IPS-18c (cell line): Measurements from ENCODE around the gene HIGD2B.
"Not testable (repeated sequence)": the region's sequence is repeated elsewhere in the genome, so short reads cannot be mapped to it uniquely, and the experiment has no call there.

Source experiments
- H3K4me3 ChIP-seq: 2 replicates; pipeline ENCODE4 v1.7.0; 2013; ENCODE audit warnings: low read depth, mild to moderate bottlenecking, low read length, moderate library complexity; ENCODE audit not compliant: insufficient read depth
- H3K9me3 ChIP-seq: one replicate; pipeline ENCODE4 v1.6.1; 2013; ENCODE audit warnings: mild to moderate bottlenecking, low read length, moderate library complexity; ENCODE audit not compliant: control insufficient read depth, insufficient read depth

HIGD2B gene

DNA sequence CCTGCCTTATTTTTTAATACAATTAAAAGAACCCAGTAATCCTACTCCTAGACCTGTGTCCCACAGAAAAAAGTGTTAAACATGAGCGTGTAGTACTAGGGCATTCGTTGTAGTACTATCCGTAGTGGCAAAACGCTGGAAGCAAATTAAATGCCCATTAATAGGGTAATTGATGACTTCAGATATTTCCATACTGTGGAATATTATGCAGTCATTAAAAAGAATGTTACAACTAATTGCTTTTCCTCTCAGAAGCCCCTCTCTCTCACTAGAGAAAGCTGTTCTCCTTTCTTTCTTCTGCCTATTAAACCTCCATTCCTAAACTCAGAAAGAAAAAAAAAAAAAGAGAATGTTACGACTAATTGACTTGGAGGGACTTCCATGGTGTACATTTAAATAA is 2.7 kb upstream of the HIGD2B start:
- H3K9me3 ChIP-seq = no peaks in the 10 kb centered on the region
- H3K4me3 ChIP-seq = no peak overlapping the region

DNA sequence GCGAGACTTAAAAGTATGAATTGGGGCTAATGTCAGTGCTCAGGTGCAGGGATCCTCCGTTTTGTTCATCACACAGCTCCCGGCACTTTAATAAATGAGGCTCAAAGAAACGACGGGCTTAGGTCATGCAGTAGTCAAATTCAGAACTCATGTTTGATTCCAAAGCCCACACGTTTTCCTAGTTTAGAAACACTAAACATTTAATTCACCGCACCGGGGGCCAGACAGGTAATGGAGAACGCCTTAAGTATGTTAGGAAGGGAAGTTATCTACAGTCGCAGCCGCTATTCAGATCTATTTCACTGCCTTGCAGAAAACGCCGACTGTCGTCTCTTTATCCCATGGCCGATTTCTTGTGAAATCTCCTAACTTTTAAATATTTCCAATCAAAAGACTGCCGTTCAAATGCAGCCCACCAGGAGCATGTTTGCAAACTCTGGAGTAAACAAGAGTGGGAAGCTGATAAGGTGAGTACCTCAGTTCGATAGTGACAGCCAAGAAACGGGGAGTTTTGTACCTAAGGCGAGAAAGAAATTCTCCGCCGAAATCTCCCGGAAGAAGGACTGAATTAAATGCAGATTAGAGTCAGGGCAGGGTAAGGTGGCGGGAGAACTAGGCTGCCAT is 569 bp downstream of the HIGD2B start:
- peak overlapping the region; percentile 87 for H3K4me3 ChIP-seq
- H3K9me3 ChIP-seq = no peaks in the 10 kb centered on the region

DNA sequence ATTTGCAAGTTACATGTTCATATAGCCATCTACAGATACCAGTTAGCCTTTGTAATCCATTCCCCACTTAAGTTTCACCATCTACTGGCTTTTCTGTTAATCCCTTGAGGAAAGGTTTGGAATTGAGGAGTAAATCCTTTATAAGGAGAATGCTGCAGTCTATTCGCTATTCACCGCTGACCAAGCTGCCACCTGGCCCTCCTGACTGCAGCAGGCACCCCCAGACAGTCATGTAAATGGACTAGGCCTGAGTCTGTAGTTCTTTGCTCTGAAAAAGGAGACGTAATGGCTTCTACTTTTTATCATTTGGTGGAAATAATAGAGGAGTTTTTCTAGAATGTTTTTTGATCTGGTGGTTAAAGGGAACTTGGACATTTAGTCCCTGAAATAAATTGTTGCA is 3.2 kb downstream of the HIGD2B start:
- Histone ChIP-seq H3K4me3 (no peak overlapping the region), H3K9me3 (no peaks in the 10 kb centered on the region)

DNA sequence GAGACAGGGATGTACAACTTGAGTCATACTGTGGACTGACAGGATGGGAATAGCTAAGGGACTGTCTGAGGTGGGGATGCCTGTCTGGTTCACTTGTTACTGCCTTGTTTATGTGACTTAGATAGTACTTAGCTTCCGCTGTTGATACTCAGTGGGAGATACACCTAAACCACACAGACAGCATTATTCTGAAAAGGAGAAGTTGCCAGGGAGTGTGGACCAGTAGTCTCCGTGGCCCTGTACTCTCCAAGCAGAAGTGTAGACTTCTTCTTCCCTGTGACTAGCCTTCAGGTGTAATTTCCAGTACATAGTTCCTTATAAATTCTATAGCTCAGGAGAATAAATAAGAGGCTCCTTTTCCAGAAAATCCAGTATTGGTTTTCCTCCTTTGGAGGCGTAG is 5.1 kb downstream of the HIGD2B start:
- Histone ChIP-seq H3K9me3 (no peaks in the 10 kb centered on the region), H3K4me3 (no peak overlapping the region)

DNA sequence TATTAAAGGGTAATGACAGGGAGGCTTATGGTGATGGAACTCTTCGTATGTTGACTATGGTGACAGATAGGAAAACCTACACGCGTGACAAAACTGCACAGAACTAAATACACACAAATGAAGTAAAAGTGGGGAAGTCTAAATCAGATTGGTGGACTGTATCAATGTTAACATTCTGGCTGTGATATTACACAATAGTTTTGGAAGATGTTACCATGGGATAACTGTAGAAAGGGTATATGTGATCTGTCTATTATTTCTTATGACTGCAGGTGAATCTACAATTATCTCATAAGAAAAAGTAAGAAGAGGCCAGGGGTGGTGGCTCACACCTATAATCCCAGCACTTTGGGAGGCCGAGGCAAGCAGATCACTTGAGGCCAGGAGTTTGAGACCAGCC is 9.1 kb downstream of the HIGD2B start:
- Histone ChIP-seq H3K9me3 (no peaks in the 10 kb centered on the region), H3K4me3 (no peak overlapping the region)

DNA sequence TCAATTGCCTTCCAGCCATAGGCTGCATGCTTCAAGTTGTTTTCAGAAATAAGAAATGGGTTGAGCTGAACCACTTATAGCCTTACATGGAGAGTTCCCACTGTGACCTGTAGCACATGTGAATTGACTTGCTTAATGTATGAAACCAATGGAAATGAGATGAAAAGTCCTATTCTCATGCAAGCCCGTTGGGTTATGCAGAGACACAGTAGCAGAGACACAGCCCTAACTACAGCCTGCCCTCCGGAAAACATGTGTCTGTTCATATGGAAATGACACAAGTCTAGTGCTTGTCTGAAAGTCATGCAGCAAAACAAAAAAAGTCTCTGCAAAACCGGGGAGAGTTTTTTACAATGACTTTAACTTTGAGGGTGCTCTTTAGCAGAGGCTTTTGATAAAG is 14.5 kb downstream of the HIGD2B start:
- Histone ChIP-seq H3K4me3 (no peak overlapping the region; the same call in 1 of the 2 replicates), H3K9me3 (no peaks in the 10 kb centered on the region)

DNA sequence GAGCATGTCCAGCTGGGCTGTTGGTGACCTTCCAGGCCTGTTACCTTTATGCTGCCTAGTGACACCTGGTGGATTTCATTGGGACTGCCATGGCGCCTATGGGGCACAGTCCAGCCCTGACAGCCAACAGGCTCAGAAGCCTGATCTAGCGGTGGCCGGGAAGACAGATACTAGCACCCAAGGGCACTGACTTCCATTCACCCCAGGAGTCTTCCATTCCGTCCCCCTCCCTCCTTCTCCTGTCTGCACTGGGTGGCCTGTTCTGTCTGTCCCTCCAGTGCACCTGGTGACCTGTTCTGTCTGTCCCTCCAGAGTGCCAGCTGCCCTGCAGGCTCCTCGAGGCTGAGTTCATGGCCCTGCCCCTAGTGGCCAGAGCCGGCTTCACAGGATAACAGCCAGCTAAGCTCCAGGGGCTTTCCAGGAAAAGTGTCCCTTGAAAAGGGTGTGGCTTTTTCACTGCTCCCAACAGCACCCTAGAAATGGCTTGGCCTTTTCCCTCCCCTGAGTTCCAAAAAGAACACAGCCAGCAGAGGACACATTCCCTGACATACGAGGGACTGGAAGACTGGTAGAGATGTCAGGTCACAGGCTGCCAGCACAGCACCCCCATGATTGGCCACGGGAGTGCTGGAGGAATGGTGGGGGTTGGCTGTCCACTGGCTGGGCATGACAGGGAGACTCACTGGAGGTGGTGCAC is 15.2 kb downstream of the HIGD2B start:
- H3K4me3 ChIP-seq = peak overlapping the region; percentile 2; the same call in 1 of the 2 replicates
- H3K9me3 ChIP-seq = not testable (repeated sequence)

DNA sequence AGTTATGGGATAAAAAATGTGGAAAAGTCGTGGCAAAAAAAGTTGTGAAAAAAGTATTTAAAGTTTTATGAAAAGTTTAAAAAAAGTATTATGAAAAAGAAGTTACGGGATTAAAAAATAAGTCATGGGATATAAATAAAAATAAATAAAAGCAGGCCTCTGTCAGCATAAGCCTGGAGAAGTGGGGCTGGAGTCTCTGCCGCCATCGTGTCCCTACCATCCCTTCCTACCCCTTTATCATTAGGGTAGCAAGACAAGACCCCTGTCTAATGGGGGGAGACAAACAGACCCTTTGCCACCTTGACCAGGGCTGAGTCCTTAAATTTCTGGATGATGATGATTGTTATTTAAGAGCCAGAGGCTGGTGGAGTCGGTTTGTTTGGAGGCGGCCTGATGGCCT is 16.2 kb downstream of the HIGD2B start:
- not testable (repeated sequence) for H3K9me3 ChIP-seq, H3K4me3 ChIP-seq

DNA sequence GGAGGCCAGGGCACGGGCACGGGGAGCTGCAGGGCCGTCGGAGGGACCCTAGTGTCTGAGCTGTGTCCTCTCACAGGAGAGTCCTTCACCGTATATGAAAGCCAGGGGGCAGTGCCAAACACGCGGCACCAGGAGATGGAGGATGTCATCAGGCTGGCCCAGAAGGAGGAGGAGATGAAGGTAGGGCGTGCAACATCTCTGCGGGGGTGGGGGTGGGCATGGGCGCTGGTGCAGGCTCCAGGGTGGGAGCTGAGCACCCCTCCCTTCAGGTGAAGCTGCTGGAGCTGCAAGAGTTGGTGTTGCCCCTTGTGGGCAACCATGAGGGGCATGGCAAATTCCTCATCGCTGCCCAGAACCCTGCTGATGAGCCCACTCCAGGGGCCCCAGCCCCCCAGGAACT is 20.3 kb downstream of the HIGD2B start:
- H3K4me3 ChIP-seq, H3K9me3 ChIP-seq: not testable (repeated sequence)

DNA sequence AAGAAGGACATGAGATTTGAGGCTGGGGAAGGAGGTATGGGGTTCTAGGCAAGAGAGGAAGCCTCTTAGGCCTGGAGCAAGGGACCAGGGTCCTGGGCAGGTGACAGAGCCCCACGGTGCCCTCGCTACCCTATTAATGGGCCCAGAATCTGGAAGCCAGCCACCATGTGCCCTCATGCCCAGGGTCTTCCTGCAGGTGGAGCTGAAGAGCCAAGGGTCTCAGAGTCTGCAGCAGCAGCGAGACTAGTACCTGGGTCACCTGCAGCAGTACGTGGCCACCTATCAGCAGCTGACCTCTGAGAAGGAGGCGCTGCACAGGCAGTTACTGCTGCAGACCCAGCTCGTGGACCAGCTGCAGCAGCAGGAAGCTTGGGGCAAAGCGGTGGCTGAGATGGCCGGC is 22.1 kb downstream of the HIGD2B start:
- not testable (repeated sequence) for H3K4me3 ChIP-seq

DNA sequence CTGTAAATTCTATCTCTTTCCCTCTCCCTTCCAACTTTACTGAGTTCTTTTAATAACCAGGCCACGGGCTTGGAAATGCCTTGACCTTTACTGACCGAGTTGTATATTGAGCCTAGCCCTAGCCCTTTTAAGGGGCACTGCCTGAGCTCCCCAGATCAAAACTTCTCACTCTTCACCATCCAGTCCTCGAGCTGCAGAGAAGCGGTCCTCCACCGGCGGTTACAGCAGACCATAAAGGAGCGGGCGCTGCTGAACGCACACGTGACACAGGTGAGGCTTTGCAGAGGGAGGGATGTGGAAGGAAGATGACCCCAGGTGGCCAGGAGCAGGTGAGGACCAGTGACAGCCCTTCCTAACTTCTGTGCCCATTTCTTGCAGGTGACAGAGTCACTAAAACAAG is 24.9 kb downstream of the HIGD2B start:
- not testable (repeated sequence) for H3K9me3 ChIP-seq, H3K4me3 ChIP-seq

More for the DNA sequence above, 22.1 kb downstream of the HIGD2B start:
- H3K9me3 ChIP-seq = not testable (repeated sequence)

DNA sequence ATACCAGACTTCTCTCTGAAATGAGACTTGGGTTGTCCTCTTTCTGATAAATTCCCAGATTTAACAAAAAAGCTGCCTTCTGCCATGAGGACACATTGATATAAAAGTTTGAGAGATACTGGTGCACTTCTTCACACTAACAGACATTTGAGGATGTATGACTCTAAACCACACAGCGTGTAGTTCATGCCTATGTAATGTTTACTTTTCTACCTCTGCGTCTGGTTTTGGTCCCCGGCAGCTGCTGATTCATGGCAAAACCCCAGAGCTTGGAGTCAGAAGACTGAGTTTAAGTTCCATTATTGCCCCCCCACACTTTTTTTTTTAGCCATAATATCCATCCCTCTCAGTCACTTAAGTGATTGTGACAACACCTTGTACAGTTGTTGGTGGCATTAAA is 30.0 kb downstream of the HIGD2B start:
- H3K4me3 ChIP-seq, H3K9me3 ChIP-seq: not testable (repeated sequence)

DNA sequence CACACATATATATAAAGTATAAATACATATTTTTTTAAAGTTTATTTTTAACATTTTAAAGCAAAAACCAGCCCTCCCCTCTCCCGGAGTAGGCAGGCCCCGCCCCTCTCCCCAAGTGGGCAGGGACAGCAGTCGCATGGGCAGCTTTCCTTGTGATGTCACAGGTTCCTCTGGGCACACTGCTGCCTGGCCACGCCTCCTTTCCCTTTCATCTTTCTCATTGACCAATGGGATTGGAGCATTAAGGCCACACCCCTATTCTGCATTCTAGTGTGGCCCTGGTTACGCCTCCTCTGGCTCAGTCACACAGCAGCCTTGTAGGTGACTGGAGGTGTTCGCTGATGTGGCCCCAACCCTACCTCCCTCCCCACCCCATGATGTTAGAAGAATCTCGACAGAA is 31.6 kb downstream of the HIGD2B start, which contains the start of gene GOLGA6B:
GOLGA6B (plus strand) TSS at position 301 of the 400 bp plus-strand sequence; CDS start at position 342, 41 bp downstream.
- not testable (repeated sequence) for H3K9me3 ChIP-seq

DNA sequence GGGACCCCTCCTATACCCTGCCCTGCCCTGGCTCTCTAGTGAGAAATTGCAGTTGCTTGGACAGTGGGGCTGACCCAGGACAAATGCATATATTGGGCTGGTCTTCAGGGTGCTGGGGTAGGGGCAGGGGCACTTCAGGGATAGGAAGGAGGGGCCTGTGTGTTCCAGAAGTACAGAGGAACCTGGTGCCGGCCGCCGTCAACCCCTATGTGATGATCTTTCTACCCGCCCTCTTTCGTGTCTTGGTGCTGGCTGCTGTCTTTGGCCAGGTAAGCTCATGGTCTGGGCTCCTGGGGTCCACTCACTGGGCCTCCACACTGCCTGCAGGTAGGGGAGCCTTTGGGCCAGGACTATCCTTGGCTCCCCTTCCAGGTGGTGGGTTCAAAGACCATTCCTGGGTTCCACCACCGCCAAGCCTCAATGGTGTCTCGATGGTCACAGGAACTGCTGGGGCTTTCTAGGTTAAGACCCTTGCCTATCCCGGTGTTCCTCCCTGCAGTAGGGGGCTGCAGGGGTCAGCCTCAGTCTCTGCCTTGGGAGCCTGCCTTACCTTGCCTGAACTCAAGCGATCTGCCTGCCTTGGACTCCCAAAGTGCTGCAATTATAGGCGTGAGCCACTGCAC is 37.2 kb downstream of the HIGD2B start:
- not testable (repeated sequence) for H3K4me3 ChIP-seq, H3K9me3 ChIP-seq

More for the DNA sequence above, 31.6 kb downstream of the HIGD2B start, which contains the start of gene GOLGA6B:
- H3K4me3 ChIP-seq = not testable (repeated sequence)

DNA sequence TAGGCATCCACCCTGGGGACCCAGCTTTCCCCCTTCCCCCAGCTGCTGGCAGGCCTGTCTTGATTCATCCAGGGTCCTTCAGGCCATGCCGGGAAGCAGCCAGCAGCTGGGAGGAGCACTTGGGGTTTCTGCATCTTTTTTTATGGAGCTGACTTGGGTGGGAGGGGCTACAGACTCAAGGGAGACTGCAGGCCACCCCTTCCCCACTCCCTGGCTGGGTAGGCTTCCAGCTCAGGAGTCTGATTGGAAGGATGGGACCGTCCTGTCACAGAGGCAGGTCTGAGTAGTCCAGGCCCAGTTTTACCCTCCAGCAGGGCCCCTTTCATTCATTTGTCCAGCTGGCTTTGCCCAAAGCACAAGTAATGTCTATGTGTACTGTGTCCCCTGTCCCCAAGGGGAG is 43.7 kb downstream of the HIGD2B start:
- H3K4me3 ChIP-seq, H3K9me3 ChIP-seq: not testable (repeated sequence)

DNA sequence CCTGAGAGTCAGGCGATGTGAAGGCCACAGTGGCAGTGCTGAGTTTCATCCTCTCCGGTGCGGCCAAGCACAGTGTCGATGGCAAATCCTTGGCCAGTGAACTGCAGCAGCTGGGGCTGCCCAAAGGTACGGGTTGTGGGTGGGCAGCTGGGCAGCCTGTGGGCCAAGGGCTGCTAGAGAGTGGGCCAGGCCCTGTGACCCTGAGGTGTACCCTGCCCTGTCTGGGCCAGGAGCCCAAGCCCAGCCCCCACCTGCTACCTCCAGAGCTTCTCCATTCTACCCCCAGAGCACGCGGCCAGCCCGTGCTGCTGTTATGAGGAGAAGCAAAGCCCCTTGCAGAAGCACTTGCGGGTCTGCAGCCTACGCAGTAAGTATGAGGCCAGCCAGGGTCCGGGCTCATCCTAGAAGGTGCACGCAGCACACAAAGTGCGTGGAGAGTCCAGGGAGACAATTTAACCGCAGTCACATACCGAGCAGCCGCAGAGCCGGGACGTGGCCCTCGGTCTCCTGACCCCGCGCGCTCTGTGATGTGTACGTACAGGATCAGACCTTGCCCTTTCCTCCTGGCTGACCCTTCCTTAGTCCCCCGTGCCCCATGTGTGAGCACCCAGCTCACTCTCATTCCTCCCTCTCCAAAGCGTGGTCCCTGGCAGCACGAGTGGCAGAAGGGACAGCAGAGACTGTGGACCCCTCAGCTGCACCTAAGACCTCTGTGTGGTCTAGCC is 46.1 kb downstream of the HIGD2B start:
- not testable (repeated sequence) for H3K9me3 ChIP-seq, H3K4me3 ChIP-seq

DNA sequence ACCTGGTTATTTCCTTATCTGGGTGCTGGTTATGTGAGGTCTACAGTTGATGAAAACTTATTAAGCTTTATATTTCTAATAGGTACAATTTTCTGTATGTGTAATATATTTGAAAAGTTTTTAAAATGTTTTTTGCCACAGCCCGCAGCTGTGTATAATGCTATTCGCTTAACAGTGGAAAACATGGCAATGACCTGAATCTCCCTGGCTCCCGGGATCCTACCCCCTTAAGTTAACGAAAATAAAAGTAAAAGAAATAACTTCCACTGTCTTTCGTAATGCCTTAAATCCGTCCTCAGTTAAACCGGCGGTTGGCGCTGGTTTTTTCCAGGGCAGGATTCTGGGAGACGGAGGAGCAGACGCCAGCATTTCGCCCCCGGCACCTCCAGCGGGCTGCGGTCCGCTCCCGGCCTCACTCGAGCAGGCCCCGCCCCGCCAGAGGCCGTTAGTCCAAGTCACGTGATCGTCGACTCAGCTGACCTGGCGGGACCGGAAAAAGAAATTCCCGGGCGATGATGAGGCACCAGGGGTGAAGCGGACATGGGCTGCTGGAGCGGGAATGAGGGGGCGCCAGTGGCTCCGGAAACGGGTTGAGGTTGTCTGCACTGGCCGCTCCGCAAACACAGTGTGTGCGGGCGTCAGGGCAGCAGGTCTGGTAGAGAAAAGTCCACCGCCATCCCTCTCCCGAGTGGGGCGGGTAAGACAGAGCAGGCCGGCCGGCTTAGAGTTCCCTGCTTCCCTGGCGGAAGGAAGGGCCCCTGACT is 49.3 kb downstream of the HIGD2B start:
- H3K9me3 ChIP-seq = not testable (repeated sequence)
- peak overlapping the region; percentile 31; the same call in 1 of the 2 replicates for H3K4me3 ChIP-seq
